HepG2 (cell line): ENCODE data around the gene NF2. TPM values are rescaled to one million over a fixed set of nuclear protein-coding genes. Genes with fewer than 3 reads are reported as not detected.
A peak's percentile ranks its signal among the peaks of the same experiment; 100 is the strongest.

Source experiments
- ATAD3A ChIP-seq: sonication (generic); formaldehyde crosslinking; IDR thresholded peaks from 2 replicates; pipeline ENCODE4 v1.4.0; 2020; ENCODE audit warnings: missing genetic modification reagents
- CHCHD3 ChIP-seq: sonication (generic); formaldehyde crosslinking; IDR thresholded peaks from 2 replicates; pipeline ENCODE4 v1.8.0; 2022; ENCODE audit warnings: mild to moderate bottlenecking, missing genetic modification reagents, moderate library complexity
- CREB1 ChIP-seq, 2 experiments: fragments of 450-650 bp in 1 of 2; IDR thresholded peaks; 2 replicates each; pipeline ENCODE4 v1.6.1; 2016 to 2017; ENCODE audit warnings: control low read depth in 1 of 2, mild to moderate bottlenecking in 1 of 2, missing compliant biosample characterization in 1 of 2, missing genetic modification characterization in 1 of 2
- KDM5B ChIP-seq: sonication (generic); formaldehyde crosslinking; IDR thresholded peaks from 2 replicates; pipeline ENCODE4 v1.4.0; 2020; ENCODE audit warnings: missing genetic modification reagents, mild to moderate bottlenecking, borderline replicate concordance
- MAFG ChIP-seq: sonication (generic); formaldehyde crosslinking; IDR thresholded peaks from 2 replicates; pipeline ENCODE4 v1.5.1; 2020; ENCODE audit warnings: mild to moderate bottlenecking, missing genetic modification reagents
- MYC ChIP-seq: sonication (generic); formaldehyde crosslinking; IDR thresholded peaks from 2 replicates; pipeline ENCODE4 v1.9.0; 2021; ENCODE audit warnings: missing genetic modification reagents, borderline replicate concordance
- NFIC ChIP-seq: IDR thresholded peaks from 2 replicates; pipeline ENCODE4 v1.6.1; 2012; ENCODE audit warnings: mild to moderate bottlenecking, low read length, inconsistent platforms
- NR2F1 ChIP-seq, 2 experiments: fragments of 450-650 bp in 1 of 2; formaldehyde crosslinking in 1 of 2; IDR thresholded peaks; 2 replicates each; pipeline versions ENCODE4 v1.5.0 to v1.6.1; 2016 to 2020; ENCODE audit warnings: mild to moderate bottlenecking in 1 of 2, missing compliant biosample characterization in 1 of 2, missing genetic modification reagents in 1 of 2, moderate library complexity in 1 of 2
- NR3C1 ChIP-seq: sonication (generic); formaldehyde crosslinking; IDR thresholded peaks from 2 replicates; pipeline ENCODE4 v1.4.0; 2020; ENCODE audit warnings: missing genetic modification reagents
- PAWR ChIP-seq: sonication (generic); formaldehyde crosslinking; IDR thresholded peaks from 2 replicates; pipeline ENCODE4 v1.4.0; 2020; ENCODE audit warnings: missing genetic modification reagents, mild to moderate bottlenecking, borderline replicate concordance
- PHF5A ChIP-seq: IDR thresholded peaks from one replicate; pipeline ENCODE4 v1.6.1; 2018; ENCODE audit warnings: low read depth, missing genetic modification reagents; ENCODE audit not compliant: unreplicated experiment
- PRDM4 ChIP-seq: sonication (generic); formaldehyde crosslinking; IDR thresholded peaks from 2 replicates; pipeline ENCODE4 v1.9.0; 2021; ENCODE audit warnings: missing genetic modification reagents, borderline replicate concordance
- SMC3 ChIP-seq: IDR thresholded peaks from 2 replicates; pipeline ENCODE4 v1.6.1; 2011; ENCODE audit warnings: low read length, improper control_type of control experiment
- SNRNP70 ChIP-seq: fragments of 200-400 bp; formaldehyde crosslinking; IDR thresholded peaks from 2 replicates; pipeline ENCODE4 v1.6.1; 2017; ENCODE audit warnings: mild to moderate bottlenecking, low read depth, low read length, moderate library complexity
- TAF1 ChIP-seq: sonication (generic); formaldehyde crosslinking; IDR thresholded peaks from 2 replicates; pipeline ENCODE4 v1.4.0; 2020; ENCODE audit warnings: missing genetic modification reagents
- THAP11 ChIP-seq: IDR thresholded peaks from 2 replicates; pipeline ENCODE4 v1.6.1; 2016; ENCODE audit warnings: missing biosample characterization, missing genetic modification reagents
- ZBTB1 ChIP-seq: sonication (generic); formaldehyde crosslinking; IDR thresholded peaks from 2 replicates; pipeline ENCODE4 v1.4.0; 2020; ENCODE audit warnings: missing genetic modification reagents, borderline replicate concordance
- ZFP91 ChIP-seq: sonication (generic); formaldehyde crosslinking; IDR thresholded peaks from 2 replicates; pipeline ENCODE4 v1.9.0; 2022; ENCODE audit warnings: missing genetic modification reagents, mild to moderate bottlenecking, borderline replicate concordance
- ZNF512B ChIP-seq: sonication (generic); formaldehyde crosslinking; IDR thresholded peaks from 2 replicates; pipeline ENCODE4 v1.5.1; 2020; ENCODE audit warnings: missing genetic modification reagents, mild to moderate bottlenecking, borderline replicate concordance
- ZNF552 ChIP-seq: sonication (generic); formaldehyde crosslinking; IDR thresholded peaks from 2 replicates; pipeline ENCODE4 v1.9.0; 2022; ENCODE audit warnings: missing genetic modification reagents, mild to moderate bottlenecking, borderline replicate concordance
- ZNF562 ChIP-seq: sonication (generic); formaldehyde crosslinking; IDR thresholded peaks from 2 replicates; pipeline ENCODE4 v1.8.0; 2022; ENCODE audit warnings: missing genetic modification reagents, borderline replicate concordance
- ZNF597 ChIP-seq: sonication (generic); formaldehyde crosslinking; IDR thresholded peaks from 2 replicates; pipeline ENCODE4 v1.5.0; 2020; ENCODE audit warnings: missing genetic modification reagents
- polyA plus RNA-seq, 8 experiments: library from polyadenylated mRNA; depleted of rRNA in 3 of 8; stranded (reverse) in 7 of 8; unstranded in 1 of 8; fragments of >200 nt; fragmentation: Illumina TruSeq in 4 of 8; extraction: Trizol in 4 of 8; gene quantifications; 2 replicates each; pipeline versions ENCODE4 v1.2.1 to v1.2.3, GENCODE V29; 2011 to 2016; ENCODE audit warnings: low read depth in 4 of 8, missing spikeins in 1 of 8, mixed read lengths in 1 of 8; ENCODE audit not compliant: insufficient read depth in 1 of 8
- total RNA-seq, 5 experiments: library from RNA; depleted of rRNA; stranded (reverse); fragments of >200 nt; fragmentation: Illumina TruSeq; extraction: Trizol; gene quantifications; 2 replicates each; pipeline ENCODE4 v1.2.3, GENCODE V29; 2016; ENCODE audit warnings: low read depth in 1 of 5

NF2 gene
- total and polyA plus RNA-seq, 2 of the 13 experiments (the other 11 are each of a cell fraction or from before 2014, with no cell fraction given): 9.3 to 33.3 TPM

- TF ChIP-seq ZFP91 (CRISPR knock-in tag) (no peak), PHF5A (CRISPR knock-in tag) (no peak), TAF1 (CRISPR knock-in tag) (no peak), ZNF562 (CRISPR knock-in tag) (no peak), ZNF552 (CRISPR knock-in tag) (no peak), MYC (CRISPR knock-in tag) (no peak), PAWR (CRISPR knock-in tag) (no peak), NFIC (no peak), ATAD3A (CRISPR knock-in tag) (no peak), SNRNP70 (no peak), CHCHD3 (no peak), NR2F1 (CRISPR knock-in tag; IDR thresholded peaks at IDR 0.05) (no peak), CREB1 (IDR thresholded peaks at IDR 0.05) (no peak), CREB1 (CRISPR knock-in tag; IDR thresholded peaks at IDR 0.05) (no peak), SMC3 (peak; percentile 52; the same call in 1 of the 2 replicates), THAP11 (no peak), ZNF597 (CRISPR knock-in tag) (no peak), NR3C1 (no peak), KDM5B (no peak), ZNF512B (no peak), MAFG (CRISPR knock-in tag) (no peak), PRDM4 (CRISPR knock-in tag) (no peak), ZBTB1 (CRISPR knock-in tag) (no peak)
Observed at GRCh38 chr22:29625090-29625825, 21.8 kb downstream of the NF2 start (continued).
